GM12801 (cell line): ENCODE measurements around the gene PCDHGA2.

ENCODE experiments used
- CTCF ChIP-seq: IDR thresholded peaks from one replicate; pipeline ENCODE4 v1.5.1; 2011; ENCODE audit warnings: control low read depth; ENCODE audit not compliant: insufficient read length; ENCODE audit errors: extremely low read depth

PCDHGA2 gene

GRCh38 chr5:141369994-141370848 lies 31.7 kb downstream of the PCDHGA2 start, which contains the start of gene PCDHGB3:
TSS of gene PCDHGB3 (plus strand) at chr5:141370242. CDS start at chr5:141370395, 153 bp downstream.
- no peak for TF ChIP-seq CTCF

GRCh38 chr5:141371572-141372475 lies 33.3 kb downstream of the PCDHGA2 start:
- no peak for TF ChIP-seq CTCF

- no peak for TF ChIP-seq CTCF
Observed at GRCh38 chr5:141373673-141374317, 35.2 kb downstream of the PCDHGA2 start, which contains the start of gene PCDHGA6. TSS of gene PCDHGA6 (plus strand) at chr5:141373891. CDS start at chr5:141374084, 193 bp downstream.

GRCh38 chr5:141374627-141375026 lies 36.1 kb downstream of the PCDHGA2 start:
- TF ChIP-seq CTCF: no peak

- no peak for TF ChIP-seq CTCF
Observed at GRCh38 chr5:141382469-141383294, 44.1 kb downstream of the PCDHGA2 start, which contains the start of gene PCDHGA7. TSS of gene PCDHGA7 (plus strand) at chr5:141382742. CDS start at chr5:141382900, 158 bp downstream.

- no peak for TF ChIP-seq CTCF
Observed at GRCh38 chr5:141383345-141383744, 44.8 kb downstream of the PCDHGA2 start.
